ENCODE measurements around the gene GNAS-AS1. TPM values are rescaled to one million over a fixed set of nuclear protein-coding genes. Genes with fewer than 3 reads are reported as not detected.

The GNAS-AS1 gene
- 0.32 and 0.36 TPM in 2 replicates for total RNA-seq

GRCh38 chr20:58850693-58851174 lies at the start of gene GNAS-AS1:
Gene GNAS-AS1, minus strand, starts transcription at chr20:58850902.

GRCh38 chr20:58852543-58853271 lies 2.0 kb upstream of the GNAS-AS1 start, which contains the start of gene GNAS:
Gene GNAS, plus strand, starts transcription at chr20:58852716.

Other genes starting within 250 kb of the GNAS-AS1 start
- 21.2 and 24.2 TPM in 2 replicates for gene STX16, start 199.6 kb downstream of the GNAS-AS1 start, total RNA-seq
- gene NPEPL1, start 158.1 kb downstream of the GNAS-AS1 start, total RNA-seq = 21.1 and 23.3 TPM in 2 replicates
- 579 and 635 TPM in 2 replicates for gene GNAS, start 1.8 kb upstream of the GNAS-AS1 start, total RNA-seq
- 40.2 and 43.5 TPM in 2 replicates for gene NELFCD, start 130.4 kb upstream of the GNAS-AS1 start, total RNA-seq
- gene CTSZ, start 156.4 kb upstream of the GNAS-AS1 start, total RNA-seq = 122 and 130 TPM in 2 replicates
- gene TUBB1, start 168.5 kb upstream of the GNAS-AS1 start, total RNA-seq = not detected in 2 replicates
- 22.0 and 23.8 TPM in 2 replicates for gene ATP5F1E, start 181.4 kb upstream of the GNAS-AS1 start, total RNA-seq
- 39.9 and 45.3 TPM in 2 replicates for gene PRELID3B, start 191.9 kb upstream of the GNAS-AS1 start, total RNA-seq